ENCODE data around the gene SLC7A4.

The SLC7A4 gene

DNA sequence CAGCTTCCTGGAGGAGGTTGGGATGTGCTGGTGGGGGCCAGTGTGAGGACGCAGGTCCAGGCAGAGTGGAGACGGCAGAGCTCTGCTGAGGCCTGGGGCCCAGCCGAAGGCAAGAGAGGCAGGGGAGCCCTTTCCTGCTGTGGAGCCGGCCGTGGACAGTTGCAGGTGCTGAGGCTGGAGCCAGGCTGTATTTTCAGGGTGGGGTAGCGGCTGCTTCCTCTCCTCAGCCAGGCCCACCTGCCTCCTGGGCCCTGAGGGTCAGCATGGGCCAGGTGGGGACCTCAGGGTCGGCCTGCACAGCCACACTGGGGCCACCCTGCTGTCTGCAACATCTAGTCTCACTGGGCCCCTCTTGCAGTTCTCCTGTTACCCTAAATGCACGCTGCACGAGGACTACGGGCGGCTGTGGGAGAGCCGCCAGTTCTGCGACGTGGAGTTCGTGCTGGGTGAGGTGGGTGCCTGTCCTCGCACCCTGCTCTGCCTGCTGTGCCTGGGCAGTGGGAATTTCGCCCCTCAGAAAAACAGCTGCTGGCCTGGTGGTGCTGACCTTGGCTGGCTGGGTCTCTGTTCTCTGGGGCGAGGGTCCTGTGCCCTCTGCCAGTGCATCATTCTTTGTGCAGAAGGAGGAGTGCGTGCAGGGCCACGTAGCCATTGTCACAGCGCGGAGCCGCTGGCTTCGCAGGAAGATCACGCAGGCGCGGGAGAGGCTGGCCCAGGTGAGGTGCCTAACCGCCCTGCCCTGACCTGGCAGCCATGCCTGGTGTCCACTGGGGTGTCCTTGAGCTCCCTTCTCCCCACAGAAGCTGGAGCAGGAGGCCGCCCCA is 38.8 kb downstream of the SLC7A4 start:
- TF ChIP-seq POU2F2 (IDR thresholded peaks at IDR 0.05; ENCODE audit: low read depth, low read length) (no peak), TAF1 (IDR thresholded peaks at IDR 0.05; ENCODE audit: low read depth, low read length) (no peak), PAX5 (IDR thresholded peaks at IDR 0.05; ENCODE audit: insufficient read depth, low read length, severe bottlenecking) (no peak)
- FAIRE-seq (no peak), DNase-seq (ENCODE audit: insufficient read length, low spot score) (no peak)

DNA sequence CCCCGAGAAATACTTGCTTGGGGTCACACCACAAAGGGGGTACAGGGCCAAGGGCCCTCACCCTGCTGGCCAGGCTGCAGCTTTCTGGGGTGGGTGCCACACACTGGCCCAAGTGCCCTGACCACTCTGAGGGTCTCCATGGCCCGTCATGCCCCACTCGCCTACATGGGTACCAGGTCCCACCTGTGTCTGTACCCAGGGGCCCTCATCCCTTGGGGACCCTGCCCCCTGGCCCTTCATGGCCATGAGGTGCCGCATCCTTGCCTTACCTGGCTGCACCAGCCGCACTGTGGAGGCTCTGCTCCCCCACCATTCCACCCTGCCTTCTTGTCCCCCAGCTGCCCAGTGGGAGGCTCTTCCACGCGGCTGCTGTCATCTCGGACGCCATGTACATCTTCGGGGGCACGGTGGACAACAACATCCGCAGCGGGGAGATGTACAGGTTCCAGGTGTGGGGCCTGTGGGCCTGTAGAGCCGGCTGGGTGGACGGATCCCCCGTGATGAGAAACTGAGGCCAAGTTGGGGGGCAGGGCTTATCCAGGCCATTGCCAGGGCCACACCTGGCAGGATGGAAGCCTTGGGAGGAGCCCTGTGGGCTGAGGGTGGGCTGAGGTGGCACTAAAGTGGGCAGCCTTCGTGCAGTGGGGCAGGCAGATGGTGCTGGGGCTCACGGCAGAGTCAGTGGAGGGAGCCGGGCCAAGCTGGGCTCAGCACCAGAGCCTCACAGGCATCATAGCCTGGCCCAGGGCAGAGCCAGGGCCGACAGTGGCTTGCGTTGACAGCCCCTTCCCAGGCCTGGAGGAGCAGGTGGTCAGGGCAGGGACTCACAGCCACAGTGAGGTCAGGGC is 39.7 kb downstream of the SLC7A4 start:
- FAIRE-seq: no peak
- DNase-seq (ENCODE audit: insufficient read length, low spot score): no peak
- TF ChIP-seq SPI1 (IDR thresholded peaks at IDR 0.05; ENCODE audit: low read depth, low read length): no peak

DNA sequence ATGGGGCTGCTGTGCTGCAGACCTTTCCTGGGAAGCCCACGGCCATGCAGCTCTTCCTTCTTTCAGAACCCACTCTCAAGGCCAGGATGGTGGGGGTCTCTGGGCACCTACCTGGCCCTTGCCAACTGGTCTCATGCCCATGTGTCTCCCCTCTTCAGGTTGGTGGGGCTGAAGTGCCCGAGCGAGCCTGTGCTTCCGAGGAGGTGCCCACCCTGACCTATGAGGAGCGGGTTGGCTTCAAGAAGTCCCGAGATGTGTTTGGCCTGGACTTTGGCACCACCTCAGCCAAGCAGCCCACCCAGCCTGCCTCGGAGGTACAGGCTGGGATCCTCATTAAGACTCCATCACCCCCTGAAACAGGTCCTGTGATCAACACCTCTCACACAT is 40.3 kb downstream of the SLC7A4 start:
- no peak for TF ChIP-seq POLR2A (IDR thresholded peaks at IDR 0.05; ENCODE audit: low read depth, low read length)
- TF ChIP-seq SPI1 (IDR thresholded peaks at IDR 0.05; ENCODE audit: low read depth, low read length): no peak
- no peak for TF ChIP-seq POU2F2 (IDR thresholded peaks at IDR 0.05; ENCODE audit: low read depth, low read length)
- no peak for TF ChIP-seq PAX5 (IDR thresholded peaks at IDR 0.05; ENCODE audit: insufficient read depth, low read length, severe bottlenecking)
- no peak for TF ChIP-seq TAF1 (IDR thresholded peaks at IDR 0.05; ENCODE audit: low read depth, low read length)
- TF ChIP-seq POLR2AphosphoS5 (IDR thresholded peaks at IDR 0.05; ENCODE audit: low read depth, low read length): no peak
- FAIRE-seq: no peak

DNA sequence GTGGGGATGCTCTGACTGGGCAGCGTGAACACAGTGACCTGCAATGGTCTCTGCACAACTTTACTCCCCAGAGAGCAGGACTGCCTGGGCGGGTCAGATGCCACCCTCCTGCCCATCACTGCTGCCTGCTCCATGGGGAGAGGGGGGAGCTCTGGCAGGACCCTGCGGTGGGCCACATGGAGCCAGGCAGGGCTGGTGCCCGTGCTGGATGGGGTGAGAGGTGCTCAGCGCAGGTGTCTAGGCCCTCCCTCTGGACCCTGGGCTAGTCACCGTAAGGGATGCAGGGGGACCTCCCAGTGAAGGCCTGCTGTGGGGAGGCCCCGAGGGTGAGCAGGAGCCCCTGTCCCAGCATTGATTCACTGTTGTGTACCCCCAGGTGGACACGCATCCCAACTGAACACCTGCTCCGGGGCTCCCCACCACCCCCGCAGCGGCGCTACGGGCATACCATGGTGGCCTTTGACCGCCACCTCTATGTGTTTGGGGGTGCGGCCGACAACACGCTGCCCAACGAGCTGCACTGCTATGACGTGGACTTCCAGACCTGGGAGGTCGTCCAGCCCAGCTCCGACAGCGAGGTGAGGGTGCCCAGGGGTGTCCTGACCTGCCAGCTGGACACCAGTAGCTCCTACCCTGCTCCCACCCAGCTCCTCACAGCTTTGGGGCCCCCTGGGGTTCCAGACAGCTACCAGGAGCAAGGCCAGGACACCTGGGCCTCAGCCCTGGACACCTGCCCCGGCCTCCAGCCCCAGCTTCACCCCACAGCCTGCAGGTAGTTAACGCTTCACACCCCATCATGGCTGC is 40.9 kb downstream of the SLC7A4 start:
- TF ChIP-seq POLR2AphosphoS5 (IDR thresholded peaks at IDR 0.05; ENCODE audit: low read depth, low read length): no peak
- no peak for TF ChIP-seq POU2F2 (IDR thresholded peaks at IDR 0.05; ENCODE audit: low read depth, low read length)
- TF ChIP-seq PAX5 (IDR thresholded peaks at IDR 0.05; ENCODE audit: insufficient read depth, low read length, severe bottlenecking): no peak
- no peak for TF ChIP-seq SPI1 (IDR thresholded peaks at IDR 0.05; ENCODE audit: low read depth, low read length)
- no peak for TF ChIP-seq TAF1 (IDR thresholded peaks at IDR 0.05; ENCODE audit: low read depth, low read length)
- TF ChIP-seq POLR2A (IDR thresholded peaks at IDR 0.05; ENCODE audit: low read depth, low read length): no peak
- DNase-seq (ENCODE audit: insufficient read length, low spot score) (no peak), FAIRE-seq (no peak)

More for the DNA sequence above, 40.3 kb downstream of the SLC7A4 start:
- no peak for DNase-seq (ENCODE audit: insufficient read length, low spot score)

DNA sequence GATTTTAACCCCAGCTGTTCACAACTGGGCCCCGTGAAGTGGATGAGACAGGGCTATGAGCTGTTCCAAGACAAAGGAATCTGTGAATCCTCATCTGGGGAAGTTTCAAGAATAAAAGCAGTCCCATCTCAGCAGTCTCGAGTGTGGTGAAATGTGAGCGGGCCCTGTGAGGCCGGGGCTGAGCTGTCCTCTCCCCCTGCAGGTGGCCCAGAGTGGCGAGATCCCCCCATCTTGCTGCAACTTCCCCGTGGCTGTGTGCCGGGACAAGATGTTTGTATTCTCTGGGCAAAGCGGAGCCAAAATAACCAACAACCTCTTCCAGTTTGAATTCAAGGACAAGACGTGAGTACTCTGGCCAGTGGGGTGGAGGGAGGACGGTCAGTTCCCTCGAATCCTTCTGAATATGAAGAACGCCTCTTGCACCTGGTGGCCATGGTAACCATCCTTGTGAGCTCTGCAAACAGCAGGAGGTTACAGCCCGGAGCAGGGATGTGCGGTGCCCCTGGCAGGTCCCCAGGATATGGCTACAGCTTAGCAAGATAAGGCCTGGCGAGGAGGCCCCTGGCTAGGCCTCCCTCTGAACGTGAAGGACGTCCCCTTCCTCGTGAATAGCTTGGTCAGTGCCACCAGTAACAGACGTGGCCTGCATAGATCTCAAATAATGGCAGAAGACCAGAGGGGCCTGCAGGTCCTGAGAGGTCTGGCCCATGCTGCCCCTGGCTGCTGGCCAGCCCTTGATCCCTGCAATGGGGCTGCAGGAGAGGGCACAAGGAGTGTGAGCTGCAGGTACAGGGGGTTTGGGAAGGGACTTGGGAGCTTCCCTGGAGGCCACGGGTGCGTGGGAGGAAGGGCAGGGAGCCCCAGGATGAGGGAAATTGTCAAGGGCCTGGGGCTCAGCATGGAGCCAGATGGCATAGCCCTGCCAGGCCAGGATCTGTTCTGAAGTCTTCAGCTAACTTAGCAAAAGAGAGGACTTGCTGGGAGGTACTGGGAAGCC is 41.9 kb downstream of the SLC7A4 start:
- DNase-seq (ENCODE audit: insufficient read length, low spot score) (no peak), FAIRE-seq (no peak)
- TF ChIP-seq TAF1 (IDR thresholded peaks at IDR 0.05; ENCODE audit: low read depth, low read length) (no peak), POU2F2 (IDR thresholded peaks at IDR 0.05; ENCODE audit: low read depth, low read length) (no peak), POLR2AphosphoS5 (IDR thresholded peaks at IDR 0.05; ENCODE audit: low read depth, low read length) (no peak), POLR2A (IDR thresholded peaks at IDR 0.05; ENCODE audit: low read depth, low read length) (no peak)

DNA sequence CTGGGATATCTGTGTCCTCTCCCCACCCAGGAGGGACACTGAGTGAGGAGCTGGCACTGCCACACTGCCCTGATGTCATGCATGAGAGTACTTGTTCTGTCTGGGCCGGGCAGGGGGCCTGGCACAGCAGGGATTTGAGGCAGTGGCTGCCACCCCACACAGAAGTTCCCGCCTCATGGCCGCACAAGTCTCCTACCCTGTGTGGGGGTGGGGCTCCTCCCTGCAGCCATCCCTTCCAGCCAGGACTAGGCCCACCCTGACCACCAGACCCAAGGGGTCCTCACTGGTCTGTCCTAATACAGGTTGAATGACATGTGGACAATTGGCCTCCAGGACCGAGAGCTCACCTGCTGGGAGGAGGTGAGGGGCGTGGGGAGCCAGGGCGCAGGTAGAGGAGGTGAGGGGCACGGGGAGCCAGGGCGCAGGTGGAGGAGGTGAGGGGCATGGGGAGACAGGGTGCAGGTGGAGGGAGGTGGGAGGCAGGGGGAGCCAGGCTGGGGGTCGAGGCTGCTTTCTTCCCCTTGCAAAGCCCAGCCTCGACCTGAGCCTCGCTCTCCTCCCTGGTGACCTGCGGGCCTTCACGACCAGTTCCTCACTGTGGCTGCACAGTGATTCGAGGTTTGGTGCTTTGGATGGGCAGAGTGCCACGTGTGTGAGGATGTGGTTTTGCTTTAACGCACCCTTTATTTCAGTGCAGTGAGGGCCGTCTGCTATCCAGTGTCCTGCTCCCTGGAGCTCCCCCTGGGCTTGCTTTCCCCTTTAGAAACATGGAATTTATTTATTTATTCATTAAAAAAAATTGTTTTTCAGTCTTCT is 42.8 kb downstream of the SLC7A4 start:
- TF ChIP-seq PAX5 (IDR thresholded peaks at IDR 0.05; ENCODE audit: insufficient read depth, low read length, severe bottlenecking) (no peak), POLR2AphosphoS5 (IDR thresholded peaks at IDR 0.05; ENCODE audit: low read depth, low read length) (no peak), SPI1 (IDR thresholded peaks at IDR 0.05; ENCODE audit: low read depth, low read length) (no peak), POLR2A (IDR thresholded peaks at IDR 0.05; ENCODE audit: low read depth, low read length) (no peak), TAF1 (IDR thresholded peaks at IDR 0.05; ENCODE audit: low read depth, low read length) (no peak), POU2F2 (IDR thresholded peaks at IDR 0.05; ENCODE audit: low read depth, low read length) (no peak)
- no peak for DNase-seq (ENCODE audit: insufficient read length, low spot score)
- FAIRE-seq: no peak

DNA sequence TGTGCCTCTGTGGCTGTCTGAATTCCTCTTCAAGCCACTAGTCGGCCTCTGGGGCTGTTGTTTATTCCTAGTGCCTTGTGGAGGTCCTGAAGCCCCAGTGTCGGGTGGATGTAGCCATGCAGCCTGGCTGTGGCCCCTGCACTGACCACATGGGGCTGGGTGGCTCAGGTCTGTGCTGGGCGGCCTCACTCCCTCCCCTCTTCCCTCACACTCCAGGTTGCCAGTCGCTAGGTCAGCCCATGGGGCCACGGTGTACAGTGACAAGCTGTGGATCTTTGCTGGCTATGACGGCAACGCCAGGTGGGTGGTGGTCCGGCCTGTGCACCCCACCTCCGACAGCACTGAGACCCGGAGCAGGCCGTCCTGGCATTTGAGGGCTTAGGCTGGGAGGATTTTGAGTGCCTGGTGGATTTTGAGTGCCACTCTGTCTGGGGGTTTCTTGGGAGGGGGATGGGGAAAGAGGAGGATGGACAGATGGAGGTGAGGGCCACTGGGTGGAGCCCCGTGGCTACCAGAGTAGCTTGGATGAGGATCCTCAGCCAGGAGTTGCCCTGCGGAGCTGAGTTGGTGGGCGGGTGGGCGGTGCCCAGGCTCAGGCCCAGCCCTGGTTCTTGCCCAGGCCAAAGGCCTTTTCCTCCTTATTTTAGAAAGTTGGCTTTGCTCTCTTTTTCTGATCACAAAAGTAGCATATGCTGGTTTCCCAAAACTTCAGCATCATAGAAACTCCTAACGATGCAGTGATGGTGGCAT is 43.6 kb downstream of the SLC7A4 start:
- DNase-seq (ENCODE audit: insufficient read length, low spot score): no peak
- TF ChIP-seq POLR2A (IDR thresholded peaks at IDR 0.05; ENCODE audit: low read depth, low read length) (no peak), SPI1 (IDR thresholded peaks at IDR 0.05; ENCODE audit: low read depth, low read length) (no peak), POLR2AphosphoS5 (IDR thresholded peaks at IDR 0.05; ENCODE audit: low read depth, low read length) (no peak)
- FAIRE-seq: no peak

DNA sequence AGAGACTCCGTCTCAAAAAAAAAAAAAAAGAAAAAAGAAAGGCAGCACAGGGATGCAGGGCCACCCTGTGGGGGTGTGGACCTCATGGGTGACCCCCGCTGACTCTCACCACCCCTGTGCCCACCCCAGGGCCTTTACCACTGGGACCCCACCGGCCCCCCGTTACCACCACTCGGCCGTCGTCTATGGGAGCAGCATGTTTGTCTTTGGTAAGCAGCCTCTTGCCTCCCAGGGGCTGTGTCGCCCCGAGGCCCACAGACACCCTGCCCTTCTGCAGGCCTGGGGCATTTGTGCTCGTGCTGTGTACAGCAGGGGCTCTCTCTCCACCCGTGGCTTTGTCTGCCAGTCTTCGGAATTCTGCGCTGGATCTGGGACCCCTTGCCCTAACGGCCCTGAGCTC is 45.0 kb downstream of the SLC7A4 start:
- TF ChIP-seq POU2F2 (IDR thresholded peaks at IDR 0.05; ENCODE audit: low read depth, low read length) (no peak), TAF1 (IDR thresholded peaks at IDR 0.05; ENCODE audit: low read depth, low read length) (no peak), SPI1 (IDR thresholded peaks at IDR 0.05; ENCODE audit: low read depth, low read length) (no peak), POLR2A (IDR thresholded peaks at IDR 0.05; ENCODE audit: low read depth, low read length) (no peak), POLR2AphosphoS5 (IDR thresholded peaks at IDR 0.05; ENCODE audit: low read depth, low read length) (no peak), PAX5 (IDR thresholded peaks at IDR 0.05; ENCODE audit: insufficient read depth, low read length, severe bottlenecking) (no peak)
- DNase-seq (ENCODE audit: insufficient read length, low spot score) (no peak), FAIRE-seq (no peak)

Data from GM12891 (cell line).